GM21381 (cell line): ENCODE measurements around the gene ERAL1.
"Not testable (repeated sequence)": the region's sequence is repeated elsewhere in the genome, so short reads cannot be mapped to it uniquely, and the experiment has no call there.

Experiments
- ATAC-seq: cut with Tn5 transposase; IDR thresholded peaks from one replicate; pipeline ENCODE4 v1.9.1; 2021; ENCODE audit warnings: mild to moderate bottlenecking, moderate library complexity; ENCODE audit not compliant: unreplicated experiment

Gene ERAL1

DNA sequence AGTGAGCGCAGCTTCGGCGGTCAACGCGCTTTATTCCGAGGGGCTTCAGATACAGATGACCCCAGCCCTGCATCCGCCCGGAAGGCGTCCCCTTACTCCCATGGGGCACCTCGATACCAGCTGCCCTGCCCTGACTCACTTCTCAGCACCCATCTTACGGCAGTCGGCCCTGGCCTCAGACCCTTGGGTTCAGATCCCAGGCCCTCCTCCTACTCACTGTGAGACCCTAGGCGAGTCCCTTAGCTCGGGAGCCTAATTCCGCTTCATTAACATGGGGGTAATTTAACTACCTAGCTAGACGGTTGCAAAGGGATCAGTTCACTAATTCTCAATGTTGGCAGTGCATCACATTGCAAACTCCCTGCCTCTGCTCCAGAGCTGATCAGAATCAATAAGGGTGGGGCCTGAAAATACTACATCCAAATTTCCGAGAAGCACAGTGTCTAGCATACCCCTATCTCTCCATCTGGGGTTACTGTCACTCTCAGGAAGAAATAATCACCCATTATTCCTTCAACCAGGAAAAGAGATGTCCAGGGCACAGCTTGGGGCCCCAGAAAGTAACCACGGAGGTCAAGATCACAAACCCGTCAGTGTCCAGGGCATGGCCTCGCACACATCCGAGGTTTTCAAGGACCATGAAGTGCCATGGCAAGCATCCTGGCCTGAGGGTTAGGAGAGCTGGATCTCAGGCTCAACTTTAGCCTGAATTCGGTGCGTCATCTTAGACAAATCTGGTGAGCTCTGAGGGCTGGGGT lies 43.1 kb downstream of the ERAL1 start:
- no peak for ATAC-seq

DNA sequence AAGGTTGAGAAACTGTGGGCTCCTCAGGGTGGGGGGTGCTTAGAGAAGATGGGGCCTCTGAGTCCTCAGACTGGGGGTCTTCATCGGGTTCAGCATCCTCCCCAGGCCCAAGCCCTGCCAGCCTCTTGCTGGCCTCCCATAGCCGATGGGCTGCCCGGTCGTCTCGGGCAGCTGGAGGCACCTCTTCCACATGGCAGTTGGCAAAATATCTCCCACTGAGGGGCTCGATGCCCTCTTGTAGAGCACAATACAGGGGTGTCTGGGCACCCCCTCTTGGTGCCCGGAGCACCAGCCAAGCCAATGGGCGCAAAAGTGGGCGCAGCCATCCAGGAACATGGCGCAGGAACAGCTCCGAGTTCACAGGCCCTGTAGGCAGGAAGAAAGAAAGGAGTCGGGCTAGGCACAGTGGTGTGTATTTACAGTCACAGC lies 43.7 kb downstream of the ERAL1 start:
- ATAC-seq: no peak

DNA sequence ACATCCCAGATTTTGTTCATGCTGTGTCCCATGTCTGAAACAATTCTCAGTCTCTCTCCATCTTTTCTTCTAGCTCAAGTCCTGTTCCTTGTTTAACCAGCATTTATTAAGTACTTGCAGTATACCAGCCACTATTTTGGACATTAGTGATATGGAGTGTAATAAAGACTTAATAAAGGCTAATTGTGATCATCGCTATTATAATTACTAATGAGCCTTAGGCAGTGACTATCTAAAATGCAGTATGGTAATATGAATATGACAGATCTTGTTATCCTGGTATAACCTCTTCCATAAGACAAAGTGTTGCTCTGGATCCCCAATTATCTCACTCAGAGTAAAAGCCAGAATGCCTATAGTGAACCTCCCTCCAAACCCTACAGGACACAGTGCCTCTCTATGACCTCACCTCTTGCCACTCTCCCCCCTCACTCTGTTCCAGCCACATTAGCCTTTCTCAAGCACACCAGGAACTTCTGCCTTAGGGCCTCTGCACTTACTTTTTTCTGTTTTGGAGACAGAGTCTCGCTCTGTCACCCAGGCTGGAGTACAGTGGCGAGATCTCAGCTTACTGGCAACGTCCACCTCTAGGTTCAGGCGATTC lies 44.5 kb downstream of the ERAL1 start:
- ATAC-seq: no peak

DNA sequence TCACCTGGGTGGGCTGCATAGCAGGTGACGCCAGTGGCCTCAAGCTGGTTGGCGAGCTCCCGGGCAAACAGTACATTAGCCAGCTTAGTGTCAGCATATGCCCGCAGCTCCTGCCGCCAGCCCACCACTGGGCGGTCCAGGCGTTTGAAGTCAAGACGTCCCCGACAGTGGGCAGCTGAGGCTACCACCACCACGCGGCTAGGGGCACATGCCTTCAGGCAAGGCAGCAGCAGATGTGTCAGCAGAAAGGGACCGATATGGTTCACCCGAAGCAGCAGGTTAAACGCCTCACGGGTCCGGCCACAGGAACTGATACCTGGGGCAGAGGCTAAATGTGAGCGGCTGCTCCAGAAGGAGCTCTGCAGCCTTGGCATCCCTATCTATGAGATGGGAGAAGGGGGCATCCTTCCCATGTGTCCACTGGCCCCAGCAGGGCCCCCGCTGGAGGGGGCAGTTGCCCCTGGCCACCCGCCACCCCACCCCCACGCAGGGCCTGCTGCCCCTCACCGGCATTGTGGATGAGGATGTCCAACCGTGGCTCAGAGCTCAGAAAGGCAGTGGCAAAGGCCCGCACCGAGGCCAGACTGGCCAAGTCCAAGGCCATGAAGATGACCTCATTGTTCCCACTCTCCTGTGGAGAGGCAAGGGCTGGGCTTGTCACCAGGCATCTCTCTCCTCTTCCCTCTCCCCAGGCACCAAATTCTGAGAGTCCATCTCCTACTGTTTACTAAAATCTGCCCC lies 46.3 kb downstream of the ERAL1 start:
- no peak for ATAC-seq

DNA sequence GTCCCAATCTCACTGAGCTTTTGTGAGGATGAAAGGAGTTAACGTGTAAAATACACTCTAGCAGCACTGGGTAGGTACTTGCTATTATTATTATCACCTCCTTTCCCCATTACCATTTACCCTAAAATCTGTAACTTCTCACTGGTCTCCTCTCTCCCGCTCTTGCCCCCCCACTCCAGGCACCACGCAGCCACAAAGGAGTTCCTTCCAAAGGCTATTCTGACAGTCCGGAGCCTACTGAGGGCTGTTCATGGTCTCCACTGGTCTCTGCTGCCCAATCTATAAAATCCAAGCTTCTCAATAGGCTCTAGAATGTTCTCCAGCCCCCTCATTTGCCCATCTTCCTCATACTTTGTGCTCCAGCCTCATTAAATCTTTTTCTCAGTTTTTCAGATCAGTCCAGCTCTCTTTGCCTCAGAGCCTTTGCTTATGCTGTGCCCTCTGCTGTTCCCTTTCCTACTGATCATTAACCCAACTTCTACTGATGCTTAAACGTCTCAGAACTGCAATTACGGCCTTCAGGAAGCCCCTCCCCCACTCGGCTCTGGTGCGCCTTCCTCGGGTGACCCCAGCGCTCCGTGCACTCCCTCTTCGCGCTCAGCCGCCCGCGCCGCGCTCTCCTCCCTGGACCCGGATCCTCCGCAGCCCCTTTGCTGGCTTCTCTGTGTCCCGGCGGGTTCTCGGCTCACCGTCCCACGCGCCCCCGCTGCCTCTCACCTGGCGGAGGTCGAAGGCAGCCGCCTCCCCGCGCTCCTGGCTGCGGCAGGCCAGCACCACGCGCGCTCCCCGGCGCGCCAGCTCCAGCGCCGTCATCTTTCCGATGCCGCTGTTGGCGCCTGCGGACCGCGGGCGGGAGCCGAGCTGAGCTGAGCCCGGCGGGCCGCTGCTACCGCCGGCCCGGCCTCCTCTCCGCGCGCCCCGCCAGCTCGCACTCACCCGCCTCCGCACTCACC lies 47.3 kb downstream of the ERAL1 start:
- peak; percentile 37 for ATAC-seq

DNA sequence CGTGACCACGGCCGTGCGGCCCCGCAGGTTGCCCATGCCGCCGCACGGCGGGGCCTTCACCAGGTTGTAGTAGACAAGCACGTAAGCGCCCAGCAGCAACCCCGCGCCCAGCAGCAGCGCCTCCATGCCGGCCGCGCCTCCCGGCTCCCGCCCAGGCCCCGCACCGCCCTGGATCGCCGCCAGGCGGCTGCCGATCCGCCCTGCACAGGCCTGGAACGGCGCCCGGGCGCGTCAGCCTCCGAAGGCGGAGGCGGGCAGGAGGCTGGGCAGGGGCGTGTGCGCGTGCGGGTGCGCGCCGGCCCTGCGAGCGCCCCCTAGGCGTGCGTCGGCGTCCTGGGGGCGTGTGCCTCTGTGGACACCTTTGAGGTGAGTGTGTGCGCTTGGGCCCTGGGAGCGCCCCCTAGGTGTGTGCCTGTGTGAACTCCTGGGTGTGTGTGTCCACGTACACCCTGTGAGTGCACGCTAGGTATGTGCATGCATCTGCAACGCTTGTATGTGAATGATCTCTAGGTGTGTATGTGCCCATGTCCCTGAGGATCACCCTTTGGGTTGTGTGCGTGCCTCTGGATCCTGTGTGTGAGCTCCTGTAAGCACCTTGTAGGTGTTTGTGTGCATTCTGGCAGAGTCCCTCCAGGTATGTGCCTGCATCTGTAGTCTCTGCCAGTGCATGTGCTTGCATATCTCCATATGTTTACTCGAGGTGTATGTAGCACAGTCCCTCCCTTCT lies 48.2 kb downstream of the ERAL1 start, which contains the start of gene DHRS13:
DHRS13 (minus strand) TSS at position 261 of the 727 bp plus-strand sequence; CDS start at position 126, 135 bp downstream.
- ATAC-seq: peak; percentile 83

DNA sequence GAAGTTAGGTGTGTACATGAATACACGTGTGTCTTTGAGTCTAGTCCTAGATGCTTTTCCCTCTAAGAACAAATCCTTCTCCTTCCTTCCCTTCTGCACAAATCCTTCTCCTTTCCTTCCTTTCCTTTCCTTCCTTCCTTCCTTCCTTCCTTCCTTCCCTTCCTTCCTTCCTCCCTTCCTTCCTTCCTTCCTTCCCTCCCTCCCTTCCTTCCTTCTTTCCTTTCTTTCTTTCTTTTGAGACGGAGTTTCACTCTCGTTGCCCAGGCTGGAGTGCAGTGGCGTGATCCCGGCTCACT lies 48.7 kb downstream of the ERAL1 start:
- ATAC-seq: not testable (repeated sequence)

DNA sequence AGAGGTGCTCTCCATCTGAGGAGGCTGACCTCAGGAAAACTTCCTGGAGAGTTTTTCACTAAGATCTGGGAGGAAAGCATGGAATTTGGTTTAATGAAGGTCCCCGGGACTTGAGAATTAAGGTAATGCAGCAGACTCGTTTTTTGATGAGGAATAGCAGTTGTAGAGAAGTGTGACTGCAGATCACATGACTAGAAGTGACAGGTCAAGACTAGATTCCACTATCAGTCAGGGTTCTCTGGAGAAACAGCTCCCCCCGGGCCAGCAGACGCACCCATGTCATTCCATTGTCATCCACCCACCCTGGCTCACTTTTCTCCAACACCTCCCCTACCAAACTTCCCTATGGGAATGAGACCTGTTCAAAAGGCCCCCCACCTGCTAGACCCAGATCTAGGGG lies 50.0 kb downstream of the ERAL1 start:
- no peak for ATAC-seq

DNA sequence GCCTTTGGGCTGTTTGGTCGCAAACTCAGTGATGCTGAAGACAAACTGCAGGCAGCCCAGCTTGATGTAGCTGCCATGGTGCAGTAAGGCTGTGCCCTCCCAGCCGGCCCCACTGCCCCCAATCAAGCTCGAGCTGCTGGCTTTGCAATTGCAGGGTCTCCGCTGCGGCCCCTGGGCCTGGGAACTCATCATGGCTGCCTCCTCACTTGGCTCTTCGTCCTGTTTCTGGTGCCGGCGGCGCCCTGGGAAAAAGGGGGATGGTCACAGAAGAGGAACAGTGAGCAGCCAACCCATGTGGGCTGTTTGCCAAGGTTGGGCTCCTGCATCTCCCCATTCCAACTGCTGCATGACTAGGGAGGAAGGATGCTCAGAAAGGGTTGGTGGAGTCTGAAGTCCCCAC lies 51.5 kb downstream of the ERAL1 start:
- no peak for ATAC-seq

DNA sequence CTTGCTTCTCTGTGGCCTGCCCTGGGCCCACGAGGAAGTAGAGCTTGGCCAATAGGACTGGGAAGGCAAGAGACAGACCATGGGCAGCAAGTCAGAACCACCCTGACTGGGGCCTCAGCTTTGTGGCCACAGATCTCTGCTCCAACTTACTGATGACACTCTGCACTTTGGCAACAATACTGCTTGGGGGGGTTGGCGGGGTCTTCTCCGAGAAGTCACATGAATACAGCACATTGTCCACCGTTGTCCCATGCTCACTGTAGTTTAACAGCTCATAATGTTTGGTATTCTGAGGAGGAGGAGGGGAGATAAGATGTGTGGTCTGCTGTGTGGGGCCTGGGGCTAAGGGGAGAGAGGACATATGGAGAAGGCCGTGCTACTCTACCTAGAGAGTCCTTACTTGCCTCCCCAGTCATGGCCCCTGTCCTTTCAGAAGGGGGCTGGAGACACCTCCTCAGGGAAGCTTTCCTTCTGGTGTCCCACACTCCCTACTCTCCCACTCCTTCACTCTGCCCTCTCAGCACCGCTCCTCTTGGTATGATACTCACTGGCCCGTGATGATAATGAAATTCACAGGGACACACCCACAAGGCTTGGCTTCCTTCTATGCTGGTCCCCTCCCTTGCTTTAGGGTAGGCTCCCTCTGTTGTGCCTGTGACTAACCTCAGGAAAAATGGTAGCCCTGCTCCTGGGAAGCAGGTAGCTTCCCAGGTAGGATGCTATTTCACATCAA lies 52.1 kb downstream of the ERAL1 start:
- ATAC-seq: no peak

DNA sequence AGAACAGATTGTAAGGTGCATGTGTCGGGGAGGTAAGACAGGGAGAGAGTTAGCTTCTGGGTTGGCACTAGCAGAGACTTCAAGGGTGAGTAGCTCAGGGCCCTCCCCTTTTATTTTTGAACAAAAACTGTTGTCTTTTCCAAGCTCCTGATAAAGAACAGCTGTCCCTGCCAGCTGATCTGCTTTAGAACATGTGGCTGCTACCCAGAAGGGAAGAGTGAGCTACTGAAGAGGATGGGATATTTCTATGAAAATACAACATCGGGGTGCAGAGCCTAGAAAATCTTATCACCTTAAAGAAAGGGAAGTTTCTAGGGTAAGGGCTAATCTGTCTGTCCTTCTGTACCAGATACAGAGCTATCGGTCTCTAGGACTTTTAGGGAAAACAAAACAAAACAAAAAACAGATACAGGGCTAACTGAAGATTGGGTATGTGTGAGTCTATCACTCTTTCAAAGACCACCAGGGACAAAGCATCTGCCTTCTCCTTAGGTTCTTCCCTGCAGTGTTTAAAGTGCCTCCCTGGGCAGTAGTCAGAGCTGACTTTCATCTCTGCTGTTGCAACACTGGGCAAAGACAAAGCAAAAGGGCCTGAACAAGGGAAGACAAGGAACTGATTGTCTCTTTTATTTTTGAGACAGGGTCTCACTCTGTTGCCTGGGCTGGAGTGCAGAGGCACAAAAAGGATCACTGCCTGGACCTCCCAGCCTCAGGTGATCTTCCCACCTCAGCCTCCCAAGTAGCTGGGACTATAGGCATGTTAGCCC lies 53.1 kb downstream of the ERAL1 start:
- ATAC-seq: no peak

DNA sequence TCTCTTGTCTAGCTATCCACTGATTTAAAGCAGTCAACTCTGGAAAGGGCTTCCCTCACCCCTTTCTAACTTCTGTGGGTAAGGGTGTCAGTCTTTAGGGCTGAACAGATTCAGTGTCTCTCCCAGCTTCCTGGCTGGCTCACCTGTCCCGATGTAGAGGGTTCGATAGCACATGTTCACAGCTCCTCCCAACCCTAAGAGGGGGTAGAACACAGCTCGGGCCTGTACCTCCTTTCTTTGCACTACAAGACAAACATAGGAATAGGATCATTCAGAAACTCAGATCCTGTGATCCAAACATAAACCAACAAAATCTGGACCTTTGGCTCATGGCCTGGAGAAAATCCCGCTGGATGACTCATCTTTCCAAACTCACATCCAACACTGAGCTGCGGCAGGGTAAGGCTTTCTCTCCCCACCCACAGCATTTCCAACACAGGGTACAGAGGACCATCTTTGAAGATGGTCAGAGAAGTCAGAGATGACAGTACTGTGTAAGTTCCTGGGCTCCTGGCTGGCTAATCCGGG lies 53.9 kb downstream of the ERAL1 start:
- no peak for ATAC-seq

DNA sequence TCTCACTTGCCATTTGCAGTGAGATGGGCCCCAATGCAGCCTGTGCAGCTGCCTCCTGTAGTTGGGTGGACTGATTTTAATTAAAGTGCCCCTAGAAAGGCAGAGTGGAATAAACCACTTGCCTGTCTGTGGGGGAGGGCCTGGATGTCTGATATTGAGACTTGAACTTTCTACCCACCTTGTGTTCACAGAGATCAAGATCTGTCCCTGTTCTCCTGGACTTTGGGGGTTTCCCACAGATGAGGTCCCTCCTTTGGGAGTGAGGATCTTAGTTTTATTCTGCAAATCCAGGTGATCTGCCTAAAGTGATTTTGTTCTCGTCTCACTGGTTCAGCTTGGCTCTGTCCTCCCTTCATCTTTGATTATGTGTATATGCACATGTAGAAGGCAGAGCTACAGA lies 55.7 kb downstream of the ERAL1 start:
- ATAC-seq: no peak
